H1 (cell line): ENCODE data around the gene SCNN1G. TPM values are rescaled to one million over a fixed set of nuclear protein-coding genes. Genes with fewer than 3 reads are reported as not detected.

Experiments
- CTCF ChIA-PET: fragments of 300-600 bp; sonication (Branson Sonifier 250); formaldehyde crosslinking; loops from one replicate; lab custom pipeline; 2021; ENCODE audit not compliant: partially characterized antibody; lab: Charles Lee
- POLR2A ChIA-PET: fragments of 300-600 bp; sonication (Branson Sonifier 250); formaldehyde crosslinking; loops from one replicate; lab custom pipeline; 2021; ENCODE audit warnings: inconsistent platforms; ENCODE audit not compliant: partially characterized antibody; lab: Charles Lee
- DNase-seq, 2 experiments: peaks; one replicate each; pipeline versions ENCODE4 v3.0.0 to v3.0.0-alpha.2; 2010 to 2022; ENCODE audit warnings: low spot score in 2 of 2, low read depth in 1 of 2, mixed read lengths in 1 of 2
- FAIRE-seq: peaks from 2 replicates; lab custom pipeline; 2011; peaks lifted over from hg19 to GRCh38; lab: Jason Lieb, UNC
- H2AFZ ChIP-seq: 2 replicates; pipeline ENCODE4 v1.8.1; 2012; ENCODE audit warnings: low read length, inconsistent platforms
- H2AK5ac ChIP-seq: 2 replicates; pipeline ENCODE4 v1.6.1; 2013; ENCODE audit warnings: low read depth, low read length
- H2BK120ac ChIP-seq: replicated peaks from 2 replicates; pipeline ENCODE3; 2013; ENCODE audit warnings: low read depth, low read length, inconsistent platforms
- H2BK12ac ChIP-seq: 2 replicates; pipeline ENCODE4 v1.6.1; 2013; ENCODE audit warnings: low read depth, low read length
- H2BK15ac ChIP-seq: 2 replicates; pipeline ENCODE4 v1.6.1; 2013; ENCODE audit warnings: low read length
- H2BK20ac ChIP-seq: 2 replicates; pipeline ENCODE4 v1.6.1; 2013; ENCODE audit warnings: low read length
- H2BK5ac ChIP-seq: 2 replicates; pipeline ENCODE4 v1.6.1; 2013; ENCODE audit warnings: low read depth, low read length
- H3K14ac ChIP-seq: 2 replicates; pipeline ENCODE4 v1.6.1; 2013; ENCODE audit warnings: inconsistent platforms; ENCODE audit not compliant: insufficient read length
- H3K18ac ChIP-seq: 2 replicates; pipeline ENCODE4 v1.6.1; 2013; ENCODE audit warnings: low read length; ENCODE audit errors: extremely low read depth
- H3K23ac ChIP-seq: 2 replicates; pipeline ENCODE4 v1.6.1; 2013; ENCODE audit warnings: inconsistent platforms; ENCODE audit not compliant: insufficient read length
- H3K23me2 ChIP-seq: 2 replicates; pipeline ENCODE4 v1.6.1; 2013; ENCODE audit warnings: low read depth, low read length
- H3K27ac ChIP-seq: 2 replicates; pipeline ENCODE4 v1.6.1; 2011; ENCODE audit warnings: low read depth, low read length, inconsistent platforms
- H3K27me3 ChIP-seq, 4 experiments: replicated peaks in 1 of 4; 1 replicate in 1 of 4; 2 replicates in 3 of 4; pipeline versions ENCODE4 v1.6.1 to v1.8.1; 2011 to 2013; ENCODE audit warnings: low read length in 3 of 4, mild to moderate bottlenecking in 3 of 4, inconsistent platforms in 2 of 4, mixed read lengths in 2 of 4, moderate library complexity in 1 of 4; ENCODE audit not compliant: control insufficient read depth in 3 of 4, insufficient read depth in 3 of 4; ENCODE audit errors: extremely low read depth in 1 of 4
- H3K36me3 ChIP-seq, 4 experiments: 2 replicates each; pipeline versions ENCODE4 v1.6.1 to v1.8.1; 2011 to 2013; ENCODE audit warnings: mild to moderate bottlenecking in 4 of 4, low read length in 3 of 4, moderate library complexity in 2 of 4, control low read depth in 1 of 4, inconsistent platforms in 1 of 4; ENCODE audit not compliant: insufficient read depth in 4 of 4, control insufficient read depth in 2 of 4
- H3K4ac ChIP-seq: replicated peaks from 2 replicates; pipeline ENCODE3; 2013; ENCODE audit warnings: low read length, low read depth, mixed read lengths, inconsistent platforms; ENCODE audit not compliant: insufficient read length
- H3K4me1 ChIP-seq, 4 experiments: replicated peaks in 1 of 4; 1 replicate in 1 of 4; 2 replicates in 3 of 4; pipeline versions ENCODE4 v1.6.1 to v1.8.1; 2011 to 2013; ENCODE audit warnings: low read length in 3 of 4, inconsistent platforms in 2 of 4, mixed read lengths in 1 of 4; ENCODE audit not compliant: insufficient read depth in 4 of 4, control insufficient read depth in 3 of 4
- H3K4me2 ChIP-seq, 2 experiments: 2 replicates each; pipeline versions ENCODE4 v1.6.1 to v1.8.1; 2011 to 2013; ENCODE audit warnings: low read depth in 2 of 2, low read length in 2 of 2, control low read depth in 1 of 2, inconsistent platforms in 1 of 2, mild to moderate bottlenecking in 1 of 2; ENCODE audit not compliant: insufficient read depth in 1 of 2
- H3K4me3 ChIP-seq, 4 experiments: fragments of 200-600, 300-600 bp in 1 of 4; sonication (generic), shearing (Covaris generic), sonication (Bioruptor Twin) in 1 of 4; 2 replicates each; pipeline versions ENCODE4 v1.5.1 to v1.8.1; 2011 to 2016; ENCODE audit warnings: low read length in 4 of 4, low read depth in 3 of 4, control low read depth in 2 of 4, inconsistent platforms in 2 of 4, mild to moderate bottlenecking in 2 of 4, mixed read lengths in 1 of 4, moderate library complexity in 1 of 4; ENCODE audit not compliant: insufficient read depth in 2 of 4; ENCODE audit errors: extremely low read depth in 1 of 4
- H3K56ac ChIP-seq: replicated peaks from 2 replicates; pipeline ENCODE3; 2013; ENCODE audit warnings: low read depth, mild to moderate bottlenecking, mixed read lengths, low read length, inconsistent platforms; ENCODE audit not compliant: insufficient read length
- H3K79me1 ChIP-seq: 2 replicates; pipeline ENCODE4 v1.6.1; 2013; ENCODE audit warnings: low read depth, low read length, control low read depth
- H3K79me2 ChIP-seq, 2 experiments: 2 replicates each; pipeline versions ENCODE4 v1.6.1 to v1.8.1; 2012 to 2013; ENCODE audit warnings: low read length in 2 of 2, mild to moderate bottlenecking in 2 of 2, inconsistent platforms in 1 of 2; ENCODE audit not compliant: insufficient read depth in 2 of 2, control insufficient read depth in 1 of 2
- H3K9ac ChIP-seq, 4 experiments: replicated peaks in 1 of 4; 1 replicate in 1 of 4; 2 replicates in 3 of 4; pipeline versions ENCODE4 v1.6.1 to v1.8.1; 2011 to 2013; ENCODE audit warnings: low read depth in 3 of 4, low read length in 3 of 4, control low read depth in 2 of 4, mild to moderate bottlenecking in 2 of 4, moderate library complexity in 2 of 4, inconsistent platforms in 1 of 4; ENCODE audit errors: extremely low read depth in 1 of 4
- H3K9me3 ChIP-seq, 2 experiments: 2 replicates each; pipeline versions ENCODE4 v1.6.1 to v1.8.1; 2012 to 2013; ENCODE audit warnings: mild to moderate bottlenecking in 2 of 2, moderate library complexity in 2 of 2, control low read depth in 1 of 2, inconsistent platforms in 1 of 2, low read depth in 1 of 2, low read length in 1 of 2, mixed read lengths in 1 of 2; ENCODE audit not compliant: insufficient read depth in 2 of 2
- H4K20me1 ChIP-seq, 2 experiments: replicated peaks in 1 of 2; 2 replicates each; pipeline versions ENCODE3 to v1.8.1; 2011 to 2013; ENCODE audit warnings: inconsistent platforms in 2 of 2, low read length in 2 of 2, mild to moderate bottlenecking in 1 of 2; ENCODE audit not compliant: insufficient read depth in 2 of 2, control insufficient read depth in 1 of 2
- H4K5ac ChIP-seq: 2 replicates; pipeline ENCODE4 v1.6.1; 2013; ENCODE audit warnings: low read length, low read depth, mixed read lengths, inconsistent platforms; ENCODE audit not compliant: insufficient read length
- H4K8ac ChIP-seq: 2 replicates; pipeline ENCODE4 v1.8.0; 2013; ENCODE audit warnings: mild to moderate bottlenecking, moderate library complexity, low read length, inconsistent platforms; ENCODE audit not compliant: insufficient read depth; ENCODE audit errors: extremely low read depth
- H4K91ac ChIP-seq: replicated peaks from 2 replicates; pipeline ENCODE3; 2013; ENCODE audit warnings: low read length, mixed read lengths, inconsistent platforms; ENCODE audit not compliant: insufficient read length
- WGBS, 2 experiments: shearing (Covaris generic) in 1 of 2; methylation state at CpG; one replicate each; pipeline versions ENCODE4 v1.1.6 to v1.1.7; 2013 to 2015; ENCODE audit warnings: low lambda C conversion rate in 2 of 2, mixed read lengths in 2 of 2, inconsistent platforms in 1 of 2, low coverage in 1 of 2, missing lambda C conversion rate in 1 of 2; ENCODE audit not compliant: insufficient replicate concordance in 2 of 2, insufficient coverage in 1 of 2, insufficient read length in 1 of 2; ENCODE audit errors: extremely low coverage in 1 of 2, missing lambda C conversion rate in 1 of 2; 5-methylcytosine and 5-hydroxymethylcytosine counted together
- polyA plus RNA-seq, 7 experiments: library from polyadenylated mRNA; depleted of rRNA in 3 of 7; stranded (reverse) in 5 of 7; unstranded in 2 of 7; fragments of >200 nt in 5 of 7; fragments of 200-250 nt in 2 of 7; gene quantifications; 1 replicate in 5 of 7; 2 replicates in 1 of 7; 4 replicates in 1 of 7; pipeline versions ENCODE4 v1.2.1 to v1.2.3, GENCODE V29; 2011 to 2013; ENCODE audit warnings: missing spikeins in 2 of 7, mixed read lengths in 2 of 7
- total RNA-seq: library from RNA; stranded (reverse); fragmentation: NEBNext Ultra II Directional; extraction: Animal tissue kit (Norgen Biotek cat#: 25700); gene quantifications from 2 replicates; pipeline ENCODE4 v1.2.1, GENCODE V29; 2021

Gene SCNN1G
- total and polyA plus RNA-seq, 2 of the 8 experiments (the other 6 are each of a cell fraction or from before 2014, with no cell fraction given) = 0.73 to 1.1 TPM

DNA sequence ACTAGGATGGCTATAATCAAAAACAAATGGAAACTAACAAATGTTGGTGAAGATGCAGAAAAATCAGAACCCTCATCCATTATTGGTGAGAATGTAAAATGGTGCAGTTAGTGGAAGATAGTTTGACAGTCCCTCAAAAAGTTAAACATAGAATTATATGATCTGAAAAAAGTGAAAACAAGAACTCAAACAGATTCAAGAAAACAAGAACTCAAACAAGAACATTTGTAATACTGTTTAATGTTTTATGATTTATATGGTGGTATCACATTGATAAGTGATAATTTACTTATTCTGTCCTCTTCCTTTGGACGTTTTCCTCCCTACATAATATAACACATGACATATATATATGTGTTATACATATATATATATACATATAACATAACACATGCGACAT is 45.3 kb upstream of the SCNN1G start:
- no peak overlapping the region for H3K9ac ChIP-seq
- H3K79me1 ChIP-seq = peaks cover 9% of the 10 kb centered on the region
- H3K4me2 ChIP-seq = no peak overlapping the region
- peaks cover 0 to 99% of the 10 kb centered on the region in 2 experiments; a peak in 3 of 4 replicates for H3K79me2 ChIP-seq
- H3K14ac ChIP-seq = no peak overlapping the region
- no peak overlapping the region for H3K4ac ChIP-seq
- no peak overlapping the region for H2BK20ac ChIP-seq
- H4K8ac ChIP-seq = no peak overlapping the region
- FAIRE-seq (no peak), DNase-seq (no peak)
- H2BK12ac ChIP-seq = no peak overlapping the region
- no peak overlapping the region for H4K5ac ChIP-seq
- H3K23me2 ChIP-seq = no peaks in the 10 kb centered on the region
- ChIA-PET POLR2A (no interaction called here), CTCF (no interaction called here)
- no peak overlapping the region for H3K4me3 ChIP-seq
- H2BK120ac ChIP-seq = no peak overlapping the region
- H2BK5ac ChIP-seq = no peak overlapping the region
- no peak overlapping the region for H2BK15ac ChIP-seq
- H3K18ac ChIP-seq = no peak overlapping the region; the same call in 1 of the 2 replicates
- 84% methylated on average over 2 of the region's 2 CpGs; no CpG with 5 or more reads in 1 of the 2 experiments for WGBS, 2 experiments
- H3K23ac ChIP-seq = no peak overlapping the region
- no peak overlapping the region for H4K91ac ChIP-seq
- H4K20me1 ChIP-seq = peaks cover 0 to 7% of the 10 kb centered on the region in 2 experiments
- H3K27ac ChIP-seq = no peak overlapping the region
- H2AK5ac ChIP-seq = no peak overlapping the region
- H3K27me3 ChIP-seq = no peaks in the 10 kb centered on the region
- H2AFZ ChIP-seq = no peak overlapping the region
- no peaks in the 10 kb centered on the region for H3K36me3 ChIP-seq
- H3K56ac ChIP-seq = no peak overlapping the region
- H3K9me3 ChIP-seq = no peaks in the 10 kb centered on the region; a peak in 1 of 4 replicates
- H3K4me1 ChIP-seq = peaks cover 0 to 8% (median 1%) of the 10 kb centered on the region in 4 experiments; a peak in 4 of 7 replicates
